HEK293 (cell line): ENCODE results near the gene MARK3.

Experiments
- CTCF ChIA-PET: fragments of 350-600 bp; formaldehyde crosslinking; extraction: SDS; loops from one replicate; lab custom pipeline; 2021; ENCODE audit warnings: antibody characterized with exemption; lab: Yijun Ruan, JAX
- POLR2A ChIA-PET: fragments of 300-600 bp; formaldehyde crosslinking; extraction: SDS; loops from one replicate; lab custom pipeline; 2020; ENCODE audit warnings: antibody characterized with exemption, inconsistent platforms; lab: Yijun Ruan, JAX
- H3K27ac ChIP-seq: fragments of 200-500 bp; sonication (Bioruptor generic); 2 replicates; pipeline ENCODE4 v1.5.1; 2014; ENCODE audit warnings: low read depth, low read length, control low read depth, inconsistent platforms; ENCODE audit errors: extremely low read depth
- H3K36me3 ChIP-seq, 2 experiments: fragments of 200-500 bp in 1 of 2; sonication (Bioruptor generic) in 1 of 2; 1 replicate in 1 of 2; 2 replicates in 1 of 2; pipeline ENCODE4 v1.5.1; 2014 to 2017; ENCODE audit warnings: inconsistent platforms in 2 of 2, low read length in 2 of 2; ENCODE audit not compliant: control insufficient read depth in 2 of 2, insufficient read depth in 1 of 2
- H3K4me1 ChIP-seq: fragments of 200-500 bp; sonication (Bioruptor generic); 2 replicates; pipeline ENCODE4 v1.5.1; 2014; ENCODE audit warnings: mild to moderate bottlenecking, low read length, inconsistent platforms; ENCODE audit not compliant: control insufficient read depth, insufficient read depth
- H3K4me3 ChIP-seq: 2 replicates; pipeline ENCODE4 v1.5.1; 2011; ENCODE audit warnings: low read depth, mild to moderate bottlenecking, control low read depth, low read length, moderate library complexity
- H3K9me3 ChIP-seq: fragments of 200-500 bp; sonication (Bioruptor generic); 2 replicates; pipeline ENCODE4 v1.5.1; 2014; ENCODE audit warnings: low read depth, low read length, inconsistent platforms; ENCODE audit not compliant: control insufficient read depth, insufficient read depth
- GLIS2 ChIP-seq: fragments of 450-650 bp; formaldehyde crosslinking; IDR thresholded peaks from 2 replicates; pipeline ENCODE4 v1.5.1; 2016; ENCODE audit warnings: missing biosample characterization, missing genetic modification characterization
- KLF16 ChIP-seq: fragments of 450-650 bp; formaldehyde crosslinking; IDR thresholded peaks from 2 replicates; pipeline ENCODE4 v1.5.1; 2017; ENCODE audit warnings: missing biosample characterization, missing genetic modification characterization
- KLF9 ChIP-seq: fragments of 450-650 bp; formaldehyde crosslinking; IDR thresholded peaks from 2 replicates; pipeline ENCODE4 v1.5.1; 2016; ENCODE audit warnings: missing biosample characterization, missing genetic modification characterization, low read depth
- MZF1 ChIP-seq: fragments of 450-650 bp; formaldehyde crosslinking; IDR thresholded peaks from 2 replicates; pipeline ENCODE4 v1.5.1; 2017; ENCODE audit warnings: missing biosample characterization, missing genetic modification characterization, borderline replicate concordance
- WT1 ChIP-seq: fragments of 450-650 bp; formaldehyde crosslinking; IDR thresholded peaks from 2 replicates; pipeline ENCODE4 v1.5.1; 2016; ENCODE audit warnings: missing biosample characterization, missing genetic modification characterization
- ZBTB10 ChIP-seq: fragments of 450-650 bp; formaldehyde crosslinking; IDR thresholded peaks from 2 replicates; pipeline ENCODE4 v1.5.1; 2016; ENCODE audit warnings: missing biosample characterization, missing genetic modification characterization
- ZBTB11 ChIP-seq: fragments of 450-650 bp; formaldehyde crosslinking; conservative IDR thresholded peaks from 2 replicates; pipeline ENCODE4 v1.5.1; 2016; ENCODE audit warnings: low read depth, missing biosample characterization, missing genetic modification characterization
- ZBTB17 ChIP-seq: fragments of 450-650 bp; formaldehyde crosslinking; IDR thresholded peaks from 2 replicates; pipeline ENCODE4 v1.5.1; 2016; ENCODE audit warnings: missing biosample characterization, missing genetic modification characterization
- ZBTB21 ChIP-seq: fragments of 450-650 bp; formaldehyde crosslinking; IDR thresholded peaks from 2 replicates; pipeline ENCODE4 v1.5.1; 2017; ENCODE audit warnings: missing biosample characterization, missing genetic modification characterization
- ZBTB26 ChIP-seq: fragments of 450-650 bp; formaldehyde crosslinking; optimal IDR thresholded peaks from 2 replicates; pipeline ENCODE3; 2016; ENCODE audit warnings: missing biosample characterization, mild to moderate bottlenecking, missing genetic modification characterization
- ZBTB49 ChIP-seq: fragments of 450-650 bp; formaldehyde crosslinking; IDR thresholded peaks from 2 replicates; pipeline ENCODE4 v1.5.1; 2016; ENCODE audit warnings: missing biosample characterization, missing genetic modification characterization, low read depth
- ZFHX2 ChIP-seq: fragments of 450-650 bp; formaldehyde crosslinking; conservative IDR thresholded peaks from 2 replicates; pipeline ENCODE4 v1.5.1; 2016; ENCODE audit warnings: missing biosample characterization, missing genetic modification characterization
- ZNF19 ChIP-seq: fragments of 450-650 bp; formaldehyde crosslinking; IDR thresholded peaks from 2 replicates; pipeline ENCODE4; 2016; ENCODE audit warnings: missing biosample characterization, missing genetic modification characterization, low read depth
- ZNF202 ChIP-seq: fragments of 450-650 bp; formaldehyde crosslinking; IDR thresholded peaks from 2 replicates; pipeline ENCODE4 v1.5.1; 2016; ENCODE audit warnings: missing biosample characterization, missing genetic modification characterization, borderline replicate concordance
- ZNF544 ChIP-seq: fragments of 450-650 bp; formaldehyde crosslinking; IDR thresholded peaks from 2 replicates; pipeline ENCODE4 v1.5.0; 2017; ENCODE audit warnings: missing biosample characterization, missing genetic modification characterization
- ZNF645 ChIP-seq: fragments of 450-650 bp; formaldehyde crosslinking; IDR thresholded peaks from 2 replicates; pipeline ENCODE4; 2016; ENCODE audit warnings: missing biosample characterization, missing genetic modification characterization
- ZNF660 ChIP-seq: fragments of 450-650 bp; IDR thresholded peaks from 2 replicates; pipeline ENCODE4 v1.5.1; 2018; ENCODE audit warnings: missing biosample characterization, mild to moderate bottlenecking, missing genetic modification characterization
- ZNF747 ChIP-seq: fragments of 450-650 bp; formaldehyde crosslinking; IDR thresholded peaks from 2 replicates; pipeline ENCODE4 v1.5.1; 2016; ENCODE audit warnings: missing biosample characterization, missing genetic modification characterization
- ZXDB ChIP-seq: fragments of 450-650 bp; formaldehyde crosslinking; IDR thresholded peaks from 2 replicates; pipeline ENCODE4 v1.5.1; 2016; ENCODE audit warnings: missing biosample characterization, missing genetic modification characterization

MARK3 gene

GRCh38 chr14:103521438-103521950 lies 136.3 kb downstream of the MARK3 start:
- ChIA-PET CTCF (interaction anchor here (0.7 to 1.5 kb wide), 4 partner anchors 8 to 25 kb away, joined by 3 to 10 read pairs (median 4); no protein-coding TSS in a partner anchor), POLR2A (interaction anchor here (1.0 to 3.3 kb wide), 12 partner anchors 8 to 194 kb away, joined by 3 to 19 read pairs (median 6); partner anchors contain the start of genes BAG5, TRMT61A, XRCC3 and ZFYVE21)
- peak overlapping the region; percentile 82 for H3K4me3 ChIP-seq
- peaks cover 22% of the 10 kb centered on the region for H3K4me1 ChIP-seq
- TF ChIP-seq ZNF660 (tag by site-specific recombination) (no peak), ZNF747 (tag by site-specific recombination) (no peak), KLF16 (tag by site-specific recombination) (no peak), ZNF202 (tag by site-specific recombination) (no peak), ZNF544 (no peak), ZNF645 (tag by site-specific recombination) (no peak), ZBTB17 (tag by site-specific recombination) (no peak)
- H3K9me3 ChIP-seq, result no peaks in the 10 kb centered on the region
- peak overlapping the region; percentile 99 for H3K27ac ChIP-seq
- H3K36me3 ChIP-seq, result peaks cover 0 to 33% of the 10 kb centered on the region in 2 experiments; a peak in 1 of 3 replicates

- Histone ChIP-seq H3K27ac (peak overlapping the region; percentile 99), H3K36me3 (peaks cover 0 to 33% of the 10 kb centered on the region in 2 experiments; a peak in 1 of 3 replicates), H3K4me1 (peaks cover 22% of the 10 kb centered on the region), H3K9me3 (no peaks in the 10 kb centered on the region), H3K4me3 (peak overlapping the region; percentile 82)
- ChIA-PET POLR2A (interaction anchor here (0.7 to 3.3 kb wide), 13 partner anchors 9 to 188 kb away, joined by 3 to 19 read pairs (median 5); partner anchors contain the start of genes BAG5 and EIF5), CTCF (interaction anchor here (0.7 to 1.1 kb wide), 2 partner anchors 9 to 16 kb away, joined by 3 read pairs; no protein-coding TSS in a partner anchor)
- TF ChIP-seq KLF9 (tag by site-specific recombination) (peak; percentile 20; the same call in 1 of the 2 replicates), ZBTB21 (tag by site-specific recombination) (peak; percentile 71; the same call in 1 of the 2 replicates), ZFHX2 (tag by site-specific recombination) (peak; percentile 54; the same call in 1 of the 2 replicates), ZNF645 (tag by site-specific recombination) (0 out of 2 replicates have a peak, but pooled peaks have one; percentile 45), ZBTB26 (tag by site-specific recombination) (peak; percentile 92), ZBTB49 (no peak), ZNF19 (tag by site-specific recombination) (no peak), WT1 (0 out of 2 replicates have a peak, but pooled peaks have one; percentile 12), MZF1 (no peak), GLIS2 (peak; percentile 79), KLF16 (tag by site-specific recombination) (0 out of 2 replicates have a peak, but pooled peaks have one; percentile 31), ZBTB11 (tag by site-specific recombination) (no peak), ZBTB10 (tag by site-specific recombination) (peak; percentile 91), ZXDB (tag by site-specific recombination) (peak; percentile 61; the same call in 1 of the 2 replicates)
Observed at GRCh38 chr14:103521951-103522563, 136.8 kb downstream of the MARK3 start.
